OCI-LY7 (cell line): ENCODE data around the gene PKHD1.

Experiments
- EZH2phosphoT487 ChIP-seq: fragments of 200-600 bp; sonication (generic); IDR thresholded peaks from 2 replicates; pipeline ENCODE4 v1.6.1; 2018; ENCODE audit warnings: low read depth, borderline replicate concordance, mild to moderate bottlenecking, mixed run types, antibody characterized with exemption, low read length, moderate library complexity, mixed read lengths
- TF ChIP-seq, protein P1 (sequence below): fragments of 200-600 bp; sonication (generic); conservative IDR thresholded peaks from 2 replicates; pipeline ENCODE4 v1.5.1; 2014; ENCODE audit warnings: mild to moderate bottlenecking, antibody characterized with exemption, low read length, moderate library complexity, mixed read lengths

- TF ChIP-seq, protein P1, sequence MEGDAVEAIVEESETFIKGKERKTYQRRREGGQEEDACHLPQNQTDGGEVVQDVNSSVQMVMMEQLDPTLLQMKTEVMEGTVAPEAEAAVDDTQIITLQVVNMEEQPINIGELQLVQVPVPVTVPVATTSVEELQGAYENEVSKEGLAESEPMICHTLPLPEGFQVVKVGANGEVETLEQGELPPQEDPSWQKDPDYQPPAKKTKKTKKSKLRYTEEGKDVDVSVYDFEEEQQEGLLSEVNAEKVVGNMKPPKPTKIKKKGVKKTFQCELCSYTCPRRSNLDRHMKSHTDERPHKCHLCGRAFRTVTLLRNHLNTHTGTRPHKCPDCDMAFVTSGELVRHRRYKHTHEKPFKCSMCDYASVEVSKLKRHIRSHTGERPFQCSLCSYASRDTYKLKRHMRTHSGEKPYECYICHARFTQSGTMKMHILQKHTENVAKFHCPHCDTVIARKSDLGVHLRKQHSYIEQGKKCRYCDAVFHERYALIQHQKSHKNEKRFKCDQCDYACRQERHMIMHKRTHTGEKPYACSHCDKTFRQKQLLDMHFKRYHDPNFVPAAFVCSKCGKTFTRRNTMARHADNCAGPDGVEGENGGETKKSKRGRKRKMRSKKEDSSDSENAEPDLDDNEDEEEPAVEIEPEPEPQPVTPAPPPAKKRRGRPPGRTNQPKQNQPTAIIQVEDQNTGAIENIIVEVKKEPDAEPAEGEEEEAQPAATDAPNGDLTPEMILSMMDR: no peak
- TF ChIP-seq EZH2phosphoT487: no peak
These were observed 259.8 kb downstream of the PKHD1 start for GRCh38 chr6:51827580-51827979.
